Astrocyte (in vitro differentiated cells and primary cell): ENCODE data around the gene RHBDD2. TPM values are rescaled to one million over a fixed set of nuclear protein-coding genes. Genes with fewer than 3 reads are reported as not detected.
A peak's percentile ranks its signal among the peaks of the same experiment; 100 is the strongest.

Experiments
- DNase-seq: peaks from one replicate; pipeline ENCODE4 v3.0.0-alpha.2; 2010; ENCODE audit warnings: low read depth
- FAIRE-seq: peaks from 2 replicates; lab custom pipeline; 2011; peaks lifted over from hg19 to GRCh38; lab: Jason Lieb, UNC
- H2AFZ ChIP-seq: 2 replicates; pipeline ENCODE4 v1.6.0; 2012; ENCODE audit warnings: low read depth, low read length, inconsistent platforms
- H3K27ac ChIP-seq: 2 replicates; pipeline ENCODE4 v1.5.1; 2011; ENCODE audit warnings: low read depth, low read length, inconsistent platforms
- H3K27me3 ChIP-seq: 2 replicates; pipeline ENCODE4 v1.6.0; 2011; ENCODE audit warnings: low read length, inconsistent platforms; ENCODE audit not compliant: insufficient read depth
- H3K36me3 ChIP-seq: 2 replicates; pipeline ENCODE4 v1.5.1; 2011; ENCODE audit warnings: low read length, inconsistent platforms; ENCODE audit not compliant: insufficient read depth
- H3K4me1 ChIP-seq: 2 replicates; pipeline ENCODE4 v1.5.1; 2011; ENCODE audit warnings: low read length, inconsistent platforms; ENCODE audit not compliant: insufficient read depth
- H3K4me2 ChIP-seq: 2 replicates; pipeline ENCODE4 v1.6.0; 2012; ENCODE audit warnings: low read length, inconsistent platforms
- H3K4me3 ChIP-seq: 2 replicates; pipeline ENCODE4 v1.5.1; 2011; ENCODE audit warnings: low read depth, mild to moderate bottlenecking, low read length, inconsistent platforms; ENCODE audit not compliant: insufficient read depth
- H3K79me2 ChIP-seq: 2 replicates; pipeline ENCODE4 v1.6.0; 2012; ENCODE audit warnings: mild to moderate bottlenecking, low read length, inconsistent platforms; ENCODE audit not compliant: insufficient read depth
- H3K9ac ChIP-seq: 2 replicates; pipeline ENCODE4 v1.6.0; 2012; ENCODE audit warnings: mild to moderate bottlenecking, low read length, inconsistent platforms
- H3K9me3 ChIP-seq: 2 replicates; pipeline ENCODE4 v1.5.1; 2012; ENCODE audit warnings: low read depth, mild to moderate bottlenecking, low read length, inconsistent platforms; ENCODE audit not compliant: insufficient read depth
- H4K20me1 ChIP-seq: 2 replicates; pipeline ENCODE4 v1.6.0; 2012; ENCODE audit warnings: low read length, inconsistent platforms; ENCODE audit not compliant: insufficient read depth
- H3K27ac Mint-ChIP-seq: one replicate; pipeline ENCODE4 v1.8.0; 2021; ENCODE audit warnings: mild to moderate bottlenecking, mixed read lengths; ENCODE audit not compliant: unreplicated experiment
- H3K27me3 Mint-ChIP-seq: one replicate; pipeline ENCODE4 v1.8.0; 2021; ENCODE audit warnings: low read depth, mixed read lengths; ENCODE audit not compliant: unreplicated experiment
- H3K36me3 Mint-ChIP-seq: one replicate; pipeline ENCODE4 v1.8.0; 2021; ENCODE audit warnings: low read depth, mixed read lengths; ENCODE audit not compliant: unreplicated experiment
- H3K4me1 Mint-ChIP-seq: one replicate; pipeline ENCODE4 v1.8.0; 2021; ENCODE audit warnings: low read depth, mixed read lengths; ENCODE audit not compliant: unreplicated experiment
- H3K4me3 Mint-ChIP-seq: one replicate; pipeline ENCODE4 v1.8.0; 2021; ENCODE audit warnings: mild to moderate bottlenecking, moderate library complexity, mixed read lengths; ENCODE audit not compliant: unreplicated experiment
- H3K9me3 Mint-ChIP-seq: one replicate; pipeline ENCODE4 v1.8.0; 2021; ENCODE audit warnings: mild to moderate bottlenecking, mixed read lengths; ENCODE audit not compliant: unreplicated experiment
- EZH2 ChIP-seq: IDR thresholded peaks from 2 replicates; pipeline ENCODE4 v1.6.1; 2012; ENCODE audit warnings: mild to moderate bottlenecking, low read length, inconsistent platforms; ENCODE audit not compliant: insufficient read depth
- microRNA-seq: library from miRNA; unstranded; fragments of <30 nt; microRNA quantifications from one replicate; pipeline ENCODE4 v1.2.0, GENCODE V29; 2020
- total RNA-seq: library from RNA; stranded (reverse); gene quantifications from 2 replicates; pipeline ENCODE4 v1.2.1, GENCODE V29; 2021
- TF ChIP-seq, protein P1 (sequence below): IDR thresholded peaks from 2 replicates; pipeline ENCODE4 v1.5.1; 2011; ENCODE audit warnings: low read depth, mild to moderate bottlenecking, inconsistent platforms, low read length, moderate library complexity; ENCODE audit not compliant: insufficient read depth

Gene RHBDD2
- total RNA-seq, 1 donor from 2014 or later = 55.0 TPM

DNA sequence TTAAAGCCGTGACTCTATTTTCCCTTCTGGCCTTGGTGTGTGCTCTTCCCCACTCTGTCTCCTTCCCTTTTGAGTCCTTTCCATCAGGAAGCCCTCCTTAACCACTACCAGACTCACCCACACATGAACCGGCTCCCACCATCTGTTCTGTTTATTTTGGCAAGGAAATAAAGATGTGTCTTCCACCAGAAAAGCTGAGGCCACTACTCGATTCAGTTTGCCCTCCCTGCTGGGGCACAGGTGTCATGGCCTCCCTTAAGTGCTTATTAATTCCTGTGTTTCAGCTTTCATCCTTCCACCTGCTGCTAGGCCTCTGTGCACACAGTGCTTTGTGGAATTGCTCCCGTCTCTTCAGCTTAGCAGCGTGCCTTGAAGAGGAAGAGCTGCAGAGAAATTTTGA lies 52.8 kb downstream of the RHBDD2 start:
- H3K4me1 ChIP-seq = peaks cover 3% of the 10 kb centered on the region
- peaks cover 41% of the 10 kb centered on the region for H4K20me1 ChIP-seq
- no peak overlapping the region for H3K9ac ChIP-seq
- H3K27ac Mint-ChIP-seq = no peak overlapping the region
- H3K27me3 ChIP-seq = no peaks in the 10 kb centered on the region
- FAIRE-seq (no peak), DNase-seq (no peak)
- peaks cover 11% of the 10 kb centered on the region for H3K4me1 Mint-ChIP-seq
- H3K36me3 Mint-ChIP-seq = peaks cover 5% of the 10 kb centered on the region
- H3K4me3 Mint-ChIP-seq = no peak overlapping the region
- TF ChIP-seq EZH2 = no peak
- TF ChIP-seq, protein P1, sequence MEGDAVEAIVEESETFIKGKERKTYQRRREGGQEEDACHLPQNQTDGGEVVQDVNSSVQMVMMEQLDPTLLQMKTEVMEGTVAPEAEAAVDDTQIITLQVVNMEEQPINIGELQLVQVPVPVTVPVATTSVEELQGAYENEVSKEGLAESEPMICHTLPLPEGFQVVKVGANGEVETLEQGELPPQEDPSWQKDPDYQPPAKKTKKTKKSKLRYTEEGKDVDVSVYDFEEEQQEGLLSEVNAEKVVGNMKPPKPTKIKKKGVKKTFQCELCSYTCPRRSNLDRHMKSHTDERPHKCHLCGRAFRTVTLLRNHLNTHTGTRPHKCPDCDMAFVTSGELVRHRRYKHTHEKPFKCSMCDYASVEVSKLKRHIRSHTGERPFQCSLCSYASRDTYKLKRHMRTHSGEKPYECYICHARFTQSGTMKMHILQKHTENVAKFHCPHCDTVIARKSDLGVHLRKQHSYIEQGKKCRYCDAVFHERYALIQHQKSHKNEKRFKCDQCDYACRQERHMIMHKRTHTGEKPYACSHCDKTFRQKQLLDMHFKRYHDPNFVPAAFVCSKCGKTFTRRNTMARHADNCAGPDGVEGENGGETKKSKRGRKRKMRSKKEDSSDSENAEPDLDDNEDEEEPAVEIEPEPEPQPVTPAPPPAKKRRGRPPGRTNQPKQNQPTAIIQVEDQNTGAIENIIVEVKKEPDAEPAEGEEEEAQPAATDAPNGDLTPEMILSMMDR = no peak
- no peak overlapping the region for H3K27ac ChIP-seq
- no peaks in the 10 kb centered on the region for H3K9me3 Mint-ChIP-seq
- peaks cover 11% of the 10 kb centered on the region for H3K9me3 ChIP-seq
- peaks cover 57% of the 10 kb centered on the region for H3K79me2 ChIP-seq
- H3K4me3 ChIP-seq = no peak overlapping the region
- no peaks in the 10 kb centered on the region for H3K36me3 ChIP-seq
- H3K27me3 Mint-ChIP-seq = no peaks in the 10 kb centered on the region
- H2AFZ ChIP-seq = no peak overlapping the region
- no peak overlapping the region for H3K4me2 ChIP-seq

DNA sequence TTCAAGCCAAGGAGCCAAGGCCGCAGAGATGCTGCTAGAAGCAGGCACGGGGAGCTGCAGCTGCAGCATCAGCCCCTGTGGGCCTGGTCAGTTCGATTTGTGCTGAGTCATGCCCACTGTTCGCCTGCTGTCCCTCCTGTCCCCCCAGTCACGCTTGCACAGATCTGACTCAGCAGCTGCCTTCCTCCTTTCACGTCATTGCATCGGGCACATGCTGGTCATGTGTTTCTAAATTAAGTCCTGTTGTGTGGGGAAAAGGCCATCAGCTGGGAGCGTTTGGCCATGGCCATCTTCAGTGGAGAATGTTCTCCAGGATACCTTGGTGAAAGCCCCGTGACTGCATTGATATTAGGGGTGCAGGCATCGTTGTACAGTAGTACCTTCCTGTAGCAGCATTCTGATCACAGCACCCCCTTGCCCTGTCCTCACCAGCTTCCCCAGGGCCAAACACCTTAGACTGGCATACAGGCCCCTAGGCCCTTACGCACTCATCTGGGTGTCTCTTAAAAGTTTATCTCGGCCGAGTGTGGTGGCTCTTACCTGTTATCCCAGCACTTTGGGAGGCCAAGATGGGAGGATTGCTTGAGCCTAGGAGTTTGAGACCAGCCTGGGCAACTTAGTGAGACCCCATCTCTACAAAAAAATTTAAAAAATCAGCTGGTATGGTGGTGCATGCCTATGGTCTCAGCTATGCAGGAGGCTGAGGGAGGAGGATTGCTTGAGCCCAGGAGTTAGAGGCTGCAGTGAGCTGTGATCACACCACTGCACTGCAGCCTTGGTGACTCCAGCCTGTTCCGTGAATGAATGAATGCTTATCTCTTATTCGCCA lies 59.3 kb downstream of the RHBDD2 start:
- Mint-ChIP-seq H3K36me3 (peaks cover 2% of the 10 kb centered on the region), H3K9me3 (peaks cover 2% of the 10 kb centered on the region), H3K27me3 (no peaks in the 10 kb centered on the region), H3K4me3 (peak overlapping the region; percentile 7), H3K4me1 (peaks cover 17% of the 10 kb centered on the region), H3K27ac (peak overlapping the region; percentile 76)
- no peak overlapping the region for H3K4me3 ChIP-seq
- TF ChIP-seq EZH2 = no peak
- peak overlapping the region; percentile 32 for H3K27ac ChIP-seq
- H3K79me2 ChIP-seq = peaks cover 44% of the 10 kb centered on the region
- H2AFZ ChIP-seq = no peak overlapping the region
- H4K20me1 ChIP-seq = peaks cover 4% of the 10 kb centered on the region
- DNase-seq (peak; percentile 86), FAIRE-seq (no peak)
- peaks cover 10% of the 10 kb centered on the region for H3K4me1 ChIP-seq
- no peaks in the 10 kb centered on the region for H3K36me3 ChIP-seq
- peak overlapping the region; percentile 33 for H3K9ac ChIP-seq
- no peaks in the 10 kb centered on the region for H3K27me3 ChIP-seq
- H3K4me2 ChIP-seq = peak overlapping the region; percentile 49
- H3K9me3 ChIP-seq = peaks cover 11% of the 10 kb centered on the region

Small RNA genes within 50 kb of the gene (microRNA-seq; reads per million reads assigned to microRNA genes)
- 2.5 reads per million for gene MIR4651

Other genes starting within 250 kb of the RHBDD2 start
- 14.0 and 15.4 TPM in 2 replicates for gene HIP1, start 140.1 kb upstream of the RHBDD2 start, total RNA-seq
- gene CCL26, start 106.8 kb upstream of the RHBDD2 start, total RNA-seq = not detected in 2 replicates
- gene CCL24, start 65.2 kb upstream of the RHBDD2 start, total RNA-seq = not detected in 2 replicates
- gene POR, start 36.1 kb downstream of the RHBDD2 start, total RNA-seq = 73.6 and 74.1 TPM in 2 replicates
- gene TMEM120A, start 115.6 kb downstream of the RHBDD2 start, total RNA-seq = 32.3 and 34.2 TPM in 2 replicates
- gene STYXL1, start 169.0 kb downstream of the RHBDD2 start, total RNA-seq = 45.3 and 46.2 TPM in 2 replicates
- gene MDH2, start 169.1 kb downstream of the RHBDD2 start, total RNA-seq = 193 and 202 TPM in 2 replicates